Endothelial cell of umbilical vein (primary cell): Measurements from ENCODE around the gene CMTM8. TPM values are rescaled to one million over a fixed set of nuclear protein-coding genes. Genes with fewer than 3 reads are reported as not detected.

Source experiments
- BruUV-seq: library from RNA; stranded (reverse); fragments of 400-500 nt; replicated peaks from 2 replicates; lab custom pipeline; 2021; lab: Mats Ljungman, UMichigan
- CTCF ChIA-PET: fragments of 300-600, 350-600 bp; sonication (Branson Sonifier 250); formaldehyde crosslinking; loops from one replicate; lab custom pipeline; 2021; ENCODE audit warnings: antibody characterized with exemption, inconsistent platforms; lab: Charles Lee
- POLR2A ChIA-PET: fragments of 300-600, 350-600 bp; sonication (Branson Sonifier 250); formaldehyde crosslinking; loops from one replicate; lab custom pipeline; 2021; ENCODE audit warnings: antibody characterized with exemption, inconsistent platforms; lab: Charles Lee
- DNase-seq: peaks from one replicate; pipeline ENCODE4 v3.0.0-alpha.2; 2011; ENCODE audit warnings: low read depth, low spot score
- FAIRE-seq: peaks from 2 replicates; lab custom pipeline; 2011; peaks lifted over from hg19 to GRCh38; lab: Jason Lieb, UNC
- H2AFZ ChIP-seq: 2 replicates; pipeline ENCODE4 v1.6.0; 2012; ENCODE audit warnings: low read depth, low read length, control low read depth, inconsistent platforms
- H3K27ac ChIP-seq: 2 replicates; pipeline ENCODE4 v1.5.1; 2011; ENCODE audit warnings: low read depth, mild to moderate bottlenecking, control low read depth, low read length, moderate library complexity; ENCODE audit not compliant: insufficient read depth
- H3K27me3 ChIP-seq, 2 experiments: 2 replicates each; pipeline versions ENCODE4 v1.6.0 to v1.6.1; 2011; ENCODE audit warnings: low read length in 2 of 2, mixed read lengths in 1 of 2; ENCODE audit not compliant: control insufficient read depth in 2 of 2, insufficient read depth in 2 of 2
- H3K36me3 ChIP-seq, 2 experiments: 2 replicates in 1 of 2; 3 replicates in 1 of 2; pipeline ENCODE4 v1.5.1; 2011; ENCODE audit warnings: low read length in 2 of 2, mild to moderate bottlenecking in 1 of 2, moderate library complexity in 1 of 2; ENCODE audit not compliant: control insufficient read depth in 2 of 2, insufficient read depth in 2 of 2; ENCODE audit errors: extremely low read depth in 1 of 2
- H3K4me1 ChIP-seq: 3 replicates; pipeline ENCODE4 v1.5.1; 2011; ENCODE audit warnings: mild to moderate bottlenecking, low read length; ENCODE audit not compliant: control insufficient read depth, insufficient read depth; ENCODE audit errors: extremely low read depth
- H3K4me2 ChIP-seq: 2 replicates; pipeline ENCODE4 v1.6.1; 2011; ENCODE audit warnings: low read length, control low read depth, mixed read lengths; ENCODE audit not compliant: insufficient read depth
- H3K4me3 ChIP-seq, 3 experiments: fragments of 200-600 bp in 1 of 3; sonication (generic), shearing (Covaris generic) in 1 of 3; replicated peaks in 1 of 3; 2 replicates each; pipeline ENCODE4 v1.5.1; 2011 to 2016; ENCODE audit warnings: control low read depth in 3 of 3, low read length in 3 of 3, mild to moderate bottlenecking in 2 of 3, inconsistent platforms in 1 of 3, low read depth in 1 of 3, moderate library complexity in 1 of 3; ENCODE audit not compliant: insufficient read depth in 1 of 3
- H3K79me2 ChIP-seq: 2 replicates; pipeline ENCODE4 v1.6.0; 2012; ENCODE audit warnings: low read length, inconsistent platforms; ENCODE audit not compliant: control insufficient read depth, insufficient read depth
- H3K9ac ChIP-seq: replicated peaks from 2 replicates; pipeline ENCODE3; 2011; ENCODE audit warnings: low read length, control low read depth; ENCODE audit not compliant: insufficient read depth; ENCODE audit errors: extremely low read depth
- H3K9me1 ChIP-seq: replicated peaks from 3 replicates; pipeline ENCODE4 v1.6.0; 2011; ENCODE audit warnings: mild to moderate bottlenecking, low read length; ENCODE audit not compliant: control insufficient read depth, insufficient read depth; ENCODE audit errors: extremely low read depth
- H3K9me3 ChIP-seq: replicated peaks from 2 replicates; pipeline ENCODE4 v1.5.1; 2012; ENCODE audit warnings: low read length, inconsistent platforms; ENCODE audit not compliant: control insufficient read depth, insufficient read depth
- H4K20me1 ChIP-seq: replicated peaks from 2 replicates; pipeline ENCODE3; 2011; ENCODE audit warnings: mild to moderate bottlenecking, low read length; ENCODE audit not compliant: control insufficient read depth, insufficient read depth; ENCODE audit errors: extremely low read depth
- EZH2 ChIP-seq: IDR thresholded peaks from 2 replicates; pipeline ENCODE4 v1.6.1; 2012; ENCODE audit warnings: borderline replicate concordance, low read depth, mild to moderate bottlenecking, moderate library complexity, low read length, inconsistent platforms; ENCODE audit not compliant: severe bottlenecking
- FOS ChIP-seq: IDR thresholded peaks from 2 replicates; pipeline ENCODE4 v1.6.1; 2011; ENCODE audit warnings: mild to moderate bottlenecking, low read length, moderate library complexity, borderline replicate concordance; ENCODE audit not compliant: insufficient read depth
- GATA2 ChIP-seq: IDR thresholded peaks from 2 replicates; pipeline ENCODE4 v1.7.0; 2011; ENCODE audit warnings: low read depth, mild to moderate bottlenecking, moderate library complexity, mixed read lengths, low read length; ENCODE audit not compliant: insufficient read length, insufficient read depth
- JUN ChIP-seq: IDR thresholded peaks from 2 replicates; pipeline ENCODE4 v1.6.1; 2011; ENCODE audit warnings: borderline replicate concordance, low read depth; ENCODE audit not compliant: insufficient read length, insufficient read depth
- MYC ChIP-seq: IDR thresholded peaks from one replicate; pipeline ENCODE4 v1.6.1; 2011; ENCODE audit warnings: mild to moderate bottlenecking, low read depth, low read length
- POLR2A ChIP-seq: IDR thresholded peaks from 2 replicates; pipeline ENCODE4 v1.6.1; 2012; ENCODE audit warnings: low read depth, mild to moderate bottlenecking, control low read depth, low read length
- POLR2AphosphoS5 ChIP-seq: IDR thresholded peaks from 2 replicates; pipeline ENCODE4 v1.6.1; 2012; ENCODE audit warnings: low read depth, mild to moderate bottlenecking, control low read depth, low read length, moderate library complexity; ENCODE audit not compliant: insufficient read depth
- dilution Hi-C: fragments of 300-500 bp; cut with MboI; formaldehyde crosslinking; loops from one replicate; pipeline ENCODE4 v1.15.0; 2019; ENCODE audit warnings: low sequenced_read_pairs; ENCODE audit not compliant: extremely low pct_ligation_motif_present
- intact Hi-C: fragments of 100-400 bp; cut with micrococcal nuclease; formaldehyde crosslinking; loops from one replicate; pipeline ENCODE4 v1.10.0; 2022
- polyA plus RNA-seq, 4 experiments: library from polyadenylated mRNA; depleted of rRNA in 3 of 4; stranded (reverse) in 3 of 4; unstranded in 1 of 4; fragments of >200 nt; gene quantifications; 2 replicates each; pipeline versions ENCODE4 v1.2.1 to v1.2.3, GENCODE V29; 2011 to 2012; ENCODE audit warnings: missing spikeins in 1 of 4
- total RNA-seq: library from RNA; stranded (reverse); gene quantifications from 2 replicates; pipeline ENCODE4 v1.2.3, GENCODE V29; 2021
- TF ChIP-seq, protein P1 (sequence below), 2 donors: IDR thresholded peaks; 1 replicate in 1 of 2; 2 replicates in 1 of 2; pipeline ENCODE4 v1.5.1; 2011; ENCODE audit warnings: low read length in 2 of 2, mild to moderate bottlenecking in 2 of 2, moderate library complexity in 2 of 2, control low read depth in 1 of 2, inconsistent platforms in 1 of 2, low read depth in 1 of 2; ENCODE audit not compliant: insufficient read depth in 1 of 2; ENCODE audit errors: extremely low read depth in 1 of 2
- TF ChIP-seq, protein P2 (sequence below): IDR thresholded peaks from 2 replicates; pipeline ENCODE4 v1.6.1; 2011; ENCODE audit not compliant: insufficient read depth, insufficient read length

CMTM8 gene
- total and polyA plus RNA-seq, 2 donors (not counting 3 experiments of a cell fraction or from before 2014, with no cell fraction given), result 7.3 to 11.9 TPM

DNA sequence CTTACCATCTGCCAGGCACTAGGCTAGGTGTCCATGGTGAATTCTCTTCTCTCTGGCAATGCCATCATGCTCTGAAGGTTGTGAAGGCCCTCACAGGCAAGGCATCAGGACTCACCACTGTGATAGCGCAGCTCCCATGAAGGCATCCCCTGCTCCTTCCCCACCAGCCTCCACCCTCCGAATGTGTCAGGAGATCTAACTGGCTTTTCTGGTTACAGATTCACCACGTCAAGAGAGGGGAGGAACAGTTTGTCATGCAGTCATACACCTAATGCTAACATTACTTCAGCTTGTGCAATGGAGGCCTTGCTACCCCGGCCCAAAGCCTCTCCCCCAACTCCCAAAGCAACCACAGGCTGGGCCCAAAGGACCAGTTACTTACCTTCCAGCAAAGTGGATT, 8.9 kb upstream of the CMTM8 start:
- ChIA-PET CTCF (no interaction called here), POLR2A (no interaction called here)
- H3K9me1 ChIP-seq, result no peaks in the 10 kb centered on the region
- no peak overlapping the region for H3K4me3 ChIP-seq
- peaks cover 15% of the 10 kb centered on the region for H3K4me1 ChIP-seq
- TF ChIP-seq, protein P1, sequence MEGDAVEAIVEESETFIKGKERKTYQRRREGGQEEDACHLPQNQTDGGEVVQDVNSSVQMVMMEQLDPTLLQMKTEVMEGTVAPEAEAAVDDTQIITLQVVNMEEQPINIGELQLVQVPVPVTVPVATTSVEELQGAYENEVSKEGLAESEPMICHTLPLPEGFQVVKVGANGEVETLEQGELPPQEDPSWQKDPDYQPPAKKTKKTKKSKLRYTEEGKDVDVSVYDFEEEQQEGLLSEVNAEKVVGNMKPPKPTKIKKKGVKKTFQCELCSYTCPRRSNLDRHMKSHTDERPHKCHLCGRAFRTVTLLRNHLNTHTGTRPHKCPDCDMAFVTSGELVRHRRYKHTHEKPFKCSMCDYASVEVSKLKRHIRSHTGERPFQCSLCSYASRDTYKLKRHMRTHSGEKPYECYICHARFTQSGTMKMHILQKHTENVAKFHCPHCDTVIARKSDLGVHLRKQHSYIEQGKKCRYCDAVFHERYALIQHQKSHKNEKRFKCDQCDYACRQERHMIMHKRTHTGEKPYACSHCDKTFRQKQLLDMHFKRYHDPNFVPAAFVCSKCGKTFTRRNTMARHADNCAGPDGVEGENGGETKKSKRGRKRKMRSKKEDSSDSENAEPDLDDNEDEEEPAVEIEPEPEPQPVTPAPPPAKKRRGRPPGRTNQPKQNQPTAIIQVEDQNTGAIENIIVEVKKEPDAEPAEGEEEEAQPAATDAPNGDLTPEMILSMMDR (IDR thresholded peaks at IDR 0.05; ENCODE audit: extremely low read depth in 1 of 2, insufficient read depth in 1 of 2, low read depth in 1 of 2, low read length in 2 of 2), result no peak
- TF ChIP-seq POLR2AphosphoS5 (no peak), MYC (no peak), EZH2 (no peak), FOS (no peak), JUN (no peak), POLR2A (no peak), GATA2 (no peak)
- TF ChIP-seq, protein P2, sequence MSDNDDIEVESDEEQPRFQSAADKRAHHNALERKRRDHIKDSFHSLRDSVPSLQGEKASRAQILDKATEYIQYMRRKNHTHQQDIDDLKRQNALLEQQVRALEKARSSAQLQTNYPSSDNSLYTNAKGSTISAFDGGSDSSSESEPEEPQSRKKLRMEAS, result no peak
- no peak overlapping the region for H2AFZ ChIP-seq
- intact Hi-C loops (no loop called here), dilution Hi-C loops (no loop called here)
- H4K20me1 ChIP-seq, result no peaks in the 10 kb centered on the region
- H3K9me3 ChIP-seq, result no peaks in the 10 kb centered on the region
- no peak overlapping the region for H3K4me2 ChIP-seq
- no peaks in the 10 kb centered on the region for H3K79me2 ChIP-seq
- DNase-seq (no peak), FAIRE-seq (no peak)
- no peak overlapping the region for H3K9ac ChIP-seq
- no TSS peak for BruUV-seq
- no peaks in the 10 kb centered on the region for H3K36me3 ChIP-seq
- H3K27me3 ChIP-seq, result no peaks in the 10 kb centered on the region
- H3K27ac ChIP-seq, result no peak overlapping the region
